ENCODE data around the gene CAB39L. TPM values are rescaled to one million over a fixed set of nuclear protein-coding genes. Genes with fewer than 3 reads are reported as not detected.

Gene CAB39L
- total and polyA plus RNA-seq, 2 of the 4 experiments (the other 2 are of a cell fraction) = 8.5 to 16.7 TPM

- DNase-seq (peak; percentile 10), ATAC-seq (ENCODE audit: low read depth) (no peak)
- Histone ChIP-seq H2BK5ac (ENCODE audit: low read depth, low read length, poor library complexity, severe bottlenecking) (peak overlapping the region; percentile 45), H2BK15ac (ENCODE audit: low read depth, low read length) (no peak overlapping the region), H3K18ac (ENCODE audit: low read depth, low read length) (no peak overlapping the region), H3K36me3 (ENCODE audit: control insufficient read depth, insufficient read depth, low read length) (no peaks in the 10 kb centered on the region), H2BK120ac (ENCODE audit: low read depth, low read length) (0 out of 2 replicates have a peak overlapping the region, but pooled peaks have one; percentile 39), H3K27ac (ENCODE audit: insufficient read depth, low read length) (no peak overlapping the region), H4K8ac (ENCODE audit: low read depth in 2 of 2, low read length in 2 of 2) (no peak overlapping the region; a peak in 1 of 4 replicates), H3K4me1 (ENCODE audit: control insufficient read depth, insufficient read depth, low read length) (peaks cover 23% of the 10 kb centered on the region), H3K79me1 (ENCODE audit: low read depth in 1 of 2, low read length in 2 of 2) (peaks cover 3 to 22% of the 10 kb centered on the region in 2 experiments; a peak in 2 of 4 replicates), H4K5ac (ENCODE audit: low read depth, low read length) (no peak overlapping the region), H2BK20ac (ENCODE audit: low read depth, low read length) (no peak overlapping the region), H3K9ac (ENCODE audit: low read depth, low read length) (no peak overlapping the region), H3K9me3 (ENCODE audit: control insufficient read depth, insufficient read depth, low read length) (no peaks in the 10 kb centered on the region), H2AFZ (replicated peaks; ENCODE audit: low read length, poor library complexity) (no peak overlapping the region), H3K14ac (replicated peaks; ENCODE audit: low read depth, low read length) (no peak overlapping the region), H3K27me3 (ENCODE audit: control insufficient read depth, insufficient read depth, low read length) (no peaks in the 10 kb centered on the region), H3K4me2 (ENCODE audit: low read depth, low read length) (no peak overlapping the region), H4K20me1 (ENCODE audit: insufficient read depth, low read length) (no peaks in the 10 kb centered on the region), H3K9me1 (ENCODE audit: insufficient read depth, low read length) (peaks cover 22% of the 10 kb centered on the region), H2AK5ac (ENCODE audit: low read depth, low read length) (no peak overlapping the region), H4K91ac (ENCODE audit: insufficient read depth, low read depth, low read length) (no peak overlapping the region; the same call in none of the 2 replicates), H3K4ac (ENCODE audit: low read depth, low read length) (no peak overlapping the region), H2AK9ac (replicated peaks; ENCODE audit: low read depth, low read length, poor library complexity) (no peak overlapping the region), H3K56ac (ENCODE audit: extremely low read depth, insufficient read depth, low read length) (no peak overlapping the region), H3K23ac (ENCODE audit: low read depth, low read length) (no peak overlapping the region), H3K4me3 (ENCODE audit: insufficient read depth, low read depth, low read length) (no peak overlapping the region)
- POLR2A ChIA-PET (ENCODE audit: unreplicated experiment) = no interaction called here
- TF ChIP-seq POLR2A (IDR thresholded peaks at IDR 0.05; ENCODE audit: low read depth, low read length) (no peak), MXI1 (IDR thresholded peaks at IDR 0.05; ENCODE audit: borderline replicate concordance, low read depth, low read length) (no peak), SMC3 (IDR thresholded peaks at IDR 0.05; ENCODE audit: low read depth, low read length) (no peak)
- WGBS, 2 experiments (ENCODE audit: extremely low coverage in 2 of 2, insufficient read length in 1 of 2) = no CpG with 5 or more reads among the region's 5 CpGs
- BruUV-seq (replicated peaks) = no TSS peak
- CTCF ChIA-PET = interaction anchor here (1.6 kb wide), 1 partner anchor 119 kb away, joined by 4 read pairs; no protein-coding TSS in a partner anchor
- in situ Hi-C loops (cut with MboI; ENCODE audit: low sequenced_read_pairs) (no loop called here), intact Hi-C loops (cut with micrococcal nuclease) (loop anchor here (2.0 kb wide), 1 partner anchor 129 kb away; the partner anchor contains the start of genes CAB39L and SETDB2), dilution Hi-C loops (cut with HindIII; ENCODE audit: low sequenced_read_pairs, unreplicated experiment) (no loop called here)
These were observed 127.9 kb downstream of the CAB39L start for GRCh38 chr13:49315756-49316482.
